HG03354 (cell line): ENCODE results near the gene PTPN14.
A peak's percentile ranks its signal among the peaks of the same experiment; 100 is the strongest.
"Not testable (repeated sequence)": the region's sequence is repeated elsewhere in the genome, so short reads cannot be mapped to it uniquely, and the experiment has no call there.

Source experiments
- ATAC-seq: cut with Tn5 transposase; IDR thresholded peaks from one replicate; pipeline ENCODE4 v1.9.1; 2021; ENCODE audit warnings: mild to moderate bottlenecking; ENCODE audit not compliant: unreplicated experiment, poor library complexity, severe bottlenecking

PTPN14 gene

DNA sequence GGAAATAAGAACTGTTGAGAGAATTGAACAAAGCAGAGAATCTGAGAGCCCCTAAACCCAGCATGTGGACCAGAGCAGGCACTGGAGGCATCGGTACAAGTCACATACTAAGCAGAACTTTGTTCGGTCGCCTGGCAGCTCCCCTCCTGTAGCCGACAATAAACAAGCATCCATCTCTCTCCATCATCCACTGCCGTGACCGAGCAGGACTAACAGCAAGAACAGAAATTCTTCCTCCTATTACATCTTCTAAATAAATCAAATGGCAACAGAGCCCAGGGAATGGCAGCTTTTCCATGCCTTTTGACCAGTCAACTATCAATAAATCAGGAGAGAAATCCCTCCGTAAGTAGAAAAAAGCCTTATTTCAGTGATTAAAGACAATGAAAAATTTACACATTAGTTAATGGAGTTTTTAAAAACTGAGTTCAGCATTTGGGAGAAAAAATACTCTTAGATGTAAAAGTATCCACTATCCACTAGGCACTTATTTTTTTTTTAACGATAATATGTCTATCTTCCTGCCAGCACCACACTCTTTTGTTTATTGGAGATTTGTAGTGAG, 36.5 kb downstream of the PTPN14 start:
- ATAC-seq: no peak

DNA sequence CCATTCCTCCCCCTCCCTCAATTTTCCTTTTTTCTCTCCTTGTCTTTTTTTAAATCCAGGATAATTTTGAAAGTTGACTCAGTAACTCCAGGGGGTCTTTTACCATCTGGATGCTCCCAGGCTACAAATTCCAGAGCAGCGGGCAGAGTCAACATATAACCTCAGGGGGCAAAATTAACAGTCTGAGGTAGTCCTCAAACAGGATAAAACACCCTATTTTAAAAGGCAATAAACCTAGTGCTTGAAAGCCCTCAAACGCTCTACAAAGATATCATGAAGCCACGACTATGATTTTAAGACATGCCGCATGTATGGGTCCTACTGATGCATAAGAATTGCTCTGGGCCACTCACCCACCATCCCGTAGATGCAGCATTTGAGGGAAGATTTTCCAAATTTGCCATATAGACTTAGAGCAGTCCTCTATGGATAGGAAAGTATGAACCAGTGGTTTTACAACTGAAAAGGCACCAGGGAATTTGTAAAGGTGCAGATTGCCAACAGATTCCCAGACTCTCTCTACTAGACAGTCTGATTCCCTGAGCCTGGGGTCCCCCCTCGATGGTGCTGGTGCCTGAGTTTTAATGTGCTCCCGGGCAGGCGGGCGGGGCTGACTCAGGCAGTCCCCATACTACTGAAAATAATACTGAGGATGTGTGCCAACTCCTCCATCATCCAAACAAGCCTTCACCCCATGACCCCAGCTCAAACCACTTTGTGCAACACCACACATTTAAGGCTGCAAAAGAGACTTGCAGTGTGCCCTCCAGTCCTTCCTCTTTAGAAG, 37.2 kb downstream of the PTPN14 start:
- no peak for ATAC-seq

DNA sequence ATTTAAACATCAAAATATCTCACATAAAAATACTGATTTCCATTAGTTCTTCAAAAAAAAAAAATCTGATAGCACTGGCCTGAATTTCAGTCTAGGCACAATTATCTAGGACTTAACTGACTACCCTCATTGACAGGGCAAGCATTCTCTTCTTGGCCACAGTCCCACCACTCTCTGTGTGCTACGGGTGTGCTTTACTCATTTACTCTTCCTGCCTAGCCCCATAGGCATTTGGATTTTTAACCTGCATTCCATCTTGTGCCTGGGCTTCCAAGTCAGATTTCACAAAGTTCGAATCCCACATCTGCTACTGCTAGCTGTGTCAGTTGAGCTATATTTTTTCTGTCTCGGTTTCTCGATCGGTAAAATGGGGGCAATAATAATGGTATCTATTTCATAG, 38.0 kb downstream of the PTPN14 start:
- ATAC-seq: no peak

GRCh38 chr1:214511639-214511998, 39.8 kb downstream of the PTPN14 start:
- ATAC-seq: no peak

GRCh38 chr1:214510914-214511638, 40.3 kb downstream of the PTPN14 start:
- no peak for ATAC-seq

- no peak for ATAC-seq
These were observed 40.9 kb downstream of the PTPN14 start for GRCh38 chr1:214510477-214510876.

DNA sequence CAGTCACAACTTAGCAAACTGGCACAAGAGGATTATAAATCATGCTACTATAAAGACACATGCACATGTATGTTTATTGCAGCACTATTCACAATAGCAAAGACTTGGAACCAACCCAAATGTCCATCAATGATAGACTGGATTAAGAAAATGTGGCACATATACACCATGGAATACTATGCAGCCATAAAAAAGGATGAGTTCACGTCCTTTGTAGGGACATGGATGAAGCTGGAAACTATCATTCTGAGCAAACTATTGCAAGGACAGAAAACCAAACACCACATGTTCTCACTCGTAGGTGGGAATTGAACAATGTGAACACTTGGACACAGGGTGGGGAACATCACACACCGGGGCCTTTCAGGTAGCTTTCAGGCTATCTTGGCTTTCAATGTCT, 41.8 kb downstream of the PTPN14 start:
- ATAC-seq: not testable (repeated sequence)

DNA sequence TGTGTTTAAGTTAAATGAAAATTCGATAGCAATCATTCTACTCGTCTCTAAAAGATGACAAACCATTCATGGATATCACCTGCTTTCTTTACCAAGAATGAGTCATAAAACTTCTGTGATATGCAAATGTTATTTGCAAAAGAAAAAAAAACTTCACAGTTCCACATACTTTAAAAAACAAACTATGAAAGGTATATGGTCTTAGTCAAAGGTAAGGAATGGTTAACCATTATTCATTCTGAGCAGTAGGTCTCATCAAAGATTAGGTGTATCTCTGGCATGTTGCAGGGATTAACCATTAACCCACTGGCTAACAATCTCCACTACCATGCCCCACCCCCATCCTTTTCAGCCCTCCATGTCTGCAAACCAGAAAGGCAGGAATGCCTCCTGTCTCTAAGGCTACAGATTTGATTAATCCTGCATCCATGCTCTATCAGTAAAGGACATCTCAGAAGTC, 44.4 kb downstream of the PTPN14 start:
- peak; percentile 92 for ATAC-seq

DNA sequence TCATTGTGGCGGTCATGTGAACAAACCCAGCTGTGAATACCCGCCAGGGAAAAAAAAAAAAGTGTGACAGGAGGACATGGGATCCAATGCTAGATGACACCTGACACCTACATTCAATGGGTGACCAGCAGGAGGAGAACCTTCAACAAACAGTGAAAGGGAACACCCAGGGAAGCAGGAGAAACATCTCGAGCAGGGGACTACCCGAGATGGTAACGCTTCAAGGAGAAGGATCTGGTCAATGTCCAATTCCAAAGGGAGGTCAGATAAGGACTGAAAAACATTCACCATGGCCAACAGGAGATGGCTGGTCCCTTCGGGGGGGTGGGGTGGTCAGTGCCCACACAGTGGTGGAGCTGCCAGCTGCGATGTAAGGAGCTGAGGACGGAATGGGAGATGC, 46.3 kb downstream of the PTPN14 start:
- ATAC-seq: no peak

- ATAC-seq: no peak
These were observed 47.1 kb downstream of the PTPN14 start for GRCh38 chr1:214504330-214504729.

DNA sequence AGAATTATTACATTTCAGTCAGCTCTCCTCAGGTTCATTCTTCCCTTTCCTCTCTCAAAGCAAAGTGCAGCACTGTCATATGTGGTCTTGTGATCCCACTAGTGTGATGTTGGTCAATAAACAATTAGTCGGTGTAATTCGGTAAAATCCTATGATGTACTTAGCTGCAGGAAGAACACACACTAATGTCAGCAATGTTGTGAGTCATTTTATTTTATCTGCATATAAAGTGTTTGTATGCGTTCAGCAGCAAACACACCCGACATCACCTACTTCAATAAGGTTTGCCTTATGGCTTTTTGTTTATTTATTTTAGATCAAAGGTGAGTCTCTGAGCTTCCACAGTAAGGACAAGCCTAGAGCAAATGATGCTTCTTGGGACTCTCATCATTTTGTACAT, 47.8 kb downstream of the PTPN14 start:
- ATAC-seq: no peak

DNA sequence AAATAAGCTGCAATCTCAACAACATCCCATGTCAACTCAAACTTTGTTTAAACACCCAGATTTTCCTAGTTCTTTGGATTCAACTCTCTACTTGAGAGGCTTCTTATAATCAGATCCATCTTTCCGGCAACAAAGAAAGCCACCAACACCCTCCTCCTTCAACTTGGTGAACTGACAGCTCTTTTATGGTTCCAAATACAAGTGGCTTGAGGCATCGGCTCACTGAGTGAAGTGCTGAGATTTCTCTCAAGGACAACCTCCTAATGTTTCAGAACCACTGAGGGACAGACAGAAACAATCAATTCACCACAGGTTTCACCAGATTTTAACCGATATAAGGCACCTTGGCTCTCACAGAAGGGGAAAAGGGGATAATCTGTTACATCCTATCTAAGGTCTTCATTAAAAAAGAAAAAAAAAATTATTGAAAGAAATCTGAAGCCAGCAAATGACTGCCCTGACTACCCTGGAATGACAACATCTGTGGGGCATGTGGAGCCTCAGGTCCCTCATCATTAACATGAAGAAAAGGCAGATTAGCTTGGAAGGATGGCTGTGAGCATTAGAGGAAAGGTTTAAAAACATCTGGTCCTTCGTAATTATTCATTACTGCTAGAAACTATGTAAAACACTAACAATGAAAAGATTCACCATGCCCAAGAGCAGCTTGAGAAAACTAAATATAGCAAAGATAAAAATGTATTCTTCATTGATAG, 50.9 kb downstream of the PTPN14 start:
- ATAC-seq: no peak

DNA sequence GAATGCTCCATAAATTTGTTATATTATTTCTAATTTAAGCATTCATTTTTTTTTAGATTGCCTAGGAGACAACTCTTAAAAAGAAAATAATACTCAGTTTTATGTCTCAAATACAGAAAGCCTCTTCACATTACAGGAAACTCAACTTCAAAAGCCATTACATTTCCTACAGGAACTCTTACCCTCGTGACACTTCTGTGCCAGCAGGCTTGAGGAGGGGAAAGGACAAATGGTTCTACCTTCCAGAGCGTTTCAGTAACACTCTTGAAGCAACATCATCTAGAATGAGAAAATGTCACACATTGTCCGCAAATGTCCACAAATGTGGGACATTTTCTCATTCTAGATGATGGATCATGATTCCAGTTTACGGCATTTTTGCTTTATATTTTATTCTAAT, 51.7 kb downstream of the PTPN14 start:
- ATAC-seq: no peak

- ATAC-seq: no peak
These were observed 53.4 kb downstream of the PTPN14 start for GRCh38 chr1:214498021-214498420.

DNA sequence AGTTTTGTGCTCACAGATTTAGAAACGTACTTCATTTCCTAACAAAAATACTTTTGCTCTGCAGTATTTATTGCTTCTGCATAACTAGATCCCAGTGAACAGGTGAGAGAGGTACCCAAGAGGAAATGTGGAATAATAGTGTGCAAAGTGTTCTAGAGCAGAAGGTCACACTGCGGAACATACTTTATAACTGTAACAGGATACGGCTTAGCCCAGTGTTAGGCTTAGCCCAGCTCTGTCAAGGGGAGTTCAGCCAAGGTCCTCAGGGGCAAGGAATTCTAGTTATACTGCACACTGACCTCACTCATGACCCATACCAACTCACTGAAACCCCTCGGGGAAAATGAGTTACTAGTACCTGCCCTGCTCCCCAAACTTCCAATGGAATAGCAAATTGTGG, 55.3 kb downstream of the PTPN14 start:
- no peak for ATAC-seq

DNA sequence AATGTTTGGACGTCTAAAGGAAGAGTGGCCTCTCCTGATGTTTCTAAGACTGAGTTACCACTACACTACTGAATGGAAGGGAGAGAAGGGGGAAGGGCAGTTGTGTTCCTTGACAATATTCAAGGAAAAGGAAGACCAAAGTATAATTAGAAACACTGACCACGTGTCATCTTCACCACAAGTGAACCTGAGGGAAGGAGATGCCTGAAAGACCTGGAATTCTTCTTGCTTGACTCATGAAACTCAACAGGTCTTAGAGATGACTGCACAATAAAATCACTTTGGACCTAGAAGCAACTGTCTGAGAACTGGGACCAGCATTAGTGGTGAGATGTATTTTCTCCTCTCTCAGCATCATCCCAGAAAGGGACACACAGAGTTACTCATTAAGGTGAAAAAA, 56.7 kb downstream of the PTPN14 start:
- no peak for ATAC-seq

DNA sequence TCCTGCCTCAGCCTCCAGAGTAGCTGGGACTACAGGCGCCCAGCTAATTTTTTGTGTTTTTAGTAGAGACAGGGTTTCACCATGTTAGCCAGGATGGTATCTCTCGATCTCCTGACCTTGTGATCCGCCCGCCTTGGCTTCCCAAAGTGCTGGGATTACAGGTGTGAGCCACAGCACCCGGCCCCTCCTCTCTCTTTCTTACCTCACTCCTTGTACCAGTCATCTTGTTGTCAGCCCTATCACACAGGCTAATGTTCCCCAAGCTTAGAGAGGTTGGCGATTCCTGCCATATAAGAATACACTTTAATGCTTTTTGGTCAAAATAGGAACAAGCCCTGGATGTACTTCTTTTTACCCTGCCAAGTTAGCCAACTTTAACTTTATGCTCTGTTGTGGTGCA, 57.2 kb downstream of the PTPN14 start:
- not testable (repeated sequence) for ATAC-seq

DNA sequence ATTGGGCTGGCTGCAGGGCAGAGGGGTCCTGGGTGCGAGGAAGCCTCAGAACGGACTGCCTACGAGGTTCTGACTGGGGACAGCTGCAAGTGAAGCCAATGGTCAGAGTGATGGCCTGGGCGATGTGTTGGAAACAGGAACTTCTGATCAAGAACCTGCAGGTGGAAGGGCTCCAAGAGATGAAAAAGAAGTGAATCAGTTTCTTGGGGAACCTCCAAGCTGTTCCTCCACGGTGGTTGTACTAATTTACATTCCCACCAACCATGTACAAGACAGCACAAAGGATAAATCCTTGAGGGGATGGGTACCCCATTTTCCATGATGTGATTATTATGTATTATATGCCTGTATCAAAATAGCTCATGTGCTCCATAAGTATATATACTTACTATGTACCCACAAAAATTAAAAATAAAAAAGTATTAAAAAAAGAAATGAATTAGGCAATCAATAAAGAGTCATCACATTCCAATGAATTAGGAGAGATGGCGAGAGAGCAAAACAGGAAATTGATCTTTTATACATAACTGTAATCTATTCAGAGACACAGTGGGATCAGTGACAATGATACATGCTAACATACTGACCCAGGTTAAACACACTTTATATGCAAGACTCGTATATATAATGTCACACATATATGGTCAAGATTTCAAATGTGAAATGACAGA, 58.1 kb downstream of the PTPN14 start:
- ATAC-seq: no peak

DNA sequence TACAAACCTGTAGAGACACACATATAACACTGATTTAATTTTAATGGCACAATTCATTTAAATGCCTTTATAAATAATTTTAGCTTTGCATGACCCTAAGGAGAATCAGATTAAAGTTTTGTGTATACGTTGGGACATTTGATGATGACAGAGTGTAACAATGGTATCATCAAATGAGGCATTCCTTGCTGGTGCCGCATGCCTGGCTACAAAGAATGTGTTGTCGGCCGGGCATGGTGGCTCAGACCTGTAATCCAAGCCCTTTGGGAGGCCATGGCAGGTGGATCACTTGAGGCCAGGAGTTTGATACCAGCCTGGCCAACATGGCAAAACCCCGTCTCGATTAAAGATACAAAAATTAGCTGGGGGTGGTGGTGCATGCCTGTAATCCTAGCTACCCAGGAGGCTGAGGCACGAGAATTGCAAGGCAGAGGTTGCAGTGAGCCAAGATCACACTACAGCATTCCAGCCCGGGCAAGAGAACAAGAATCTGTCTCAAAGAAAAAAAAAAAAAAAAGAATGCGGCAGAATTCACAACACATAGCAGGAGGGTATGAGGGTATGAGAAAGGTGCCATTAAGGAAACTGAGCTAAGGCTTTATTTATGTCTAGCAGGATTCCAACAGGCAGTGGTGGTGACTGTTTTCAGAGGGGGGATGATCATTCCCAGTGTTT, 58.9 kb downstream of the PTPN14 start:
- ATAC-seq: no peak
